Measurements from ENCODE around the gene THBS3.
"Not testable (repeated sequence)": the region's sequence is repeated elsewhere in the genome, so short reads cannot be mapped to it uniquely, and the experiment has no call there.

THBS3 gene

DNA sequence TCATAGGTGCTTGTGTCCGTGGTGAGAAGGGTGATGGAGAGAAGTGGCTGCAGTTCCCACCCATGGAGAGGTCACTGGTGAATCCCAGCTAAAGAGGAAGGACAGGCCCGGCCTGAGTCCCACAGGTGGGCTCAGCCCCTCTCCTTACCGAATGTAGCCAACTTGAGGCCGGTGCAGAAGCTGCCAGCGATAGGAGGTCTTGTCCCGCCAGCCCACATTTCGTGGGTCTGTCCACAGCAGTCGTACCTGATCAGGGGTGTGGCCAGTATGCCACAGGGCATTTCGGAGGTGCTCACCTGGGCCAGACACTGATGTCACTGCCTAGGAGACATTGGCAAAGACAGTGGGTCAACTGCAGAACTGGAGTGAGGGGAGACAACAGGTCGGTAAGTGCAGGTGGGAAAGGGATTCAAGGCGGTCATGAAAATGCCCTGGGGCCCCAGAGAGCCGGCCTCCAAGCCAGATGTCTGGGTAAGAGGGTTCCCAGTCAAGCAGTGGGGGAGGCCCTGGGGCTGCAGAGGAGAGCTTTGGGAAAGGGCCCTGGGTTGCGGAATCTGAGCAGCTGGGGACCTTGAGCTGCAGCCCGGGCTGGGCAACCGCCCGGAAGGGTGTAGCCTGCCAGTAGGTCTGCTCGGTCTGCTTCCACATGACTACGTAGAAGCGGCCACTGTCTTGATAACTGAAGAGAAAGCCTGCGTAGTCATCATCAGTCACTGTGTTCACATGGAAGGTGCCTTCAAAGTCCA, 10.6 kb downstream of the THBS3 start:
- Histone ChIP-seq H3K9ac (ENCODE audit: low read depth, low read length, poor library complexity, severe bottlenecking) (no peak overlapping the region), H3K79me2 (ENCODE audit: insufficient read depth, low read length) (no peaks in the 10 kb centered on the region), H3F3A (ENCODE audit: low read depth) (no peaks in the 10 kb centered on the region), H3K4me3 (ENCODE audit: low read length, poor library complexity, severe bottlenecking) (no peak overlapping the region), H3K9me2 (replicated peaks; ENCODE audit: low read depth, low read length) (no peaks in the 10 kb centered on the region), H3K27me3 (ENCODE audit: insufficient read depth, low read length, poor library complexity, severe bottlenecking) (no peaks in the 10 kb centered on the region), H3K36me3 (ENCODE audit: insufficient read depth, low read length) (no peaks in the 10 kb centered on the region), H3K4me2 (ENCODE audit: low read depth, low read length, poor library complexity, severe bottlenecking) (no peak overlapping the region), H2AFZ (ENCODE audit: low read length) (no peak overlapping the region), H3K9me3 (ENCODE audit: insufficient read depth, low read depth, low read length) (no peaks in the 10 kb centered on the region), H4K20me1 (ENCODE audit: insufficient read depth, low read length, poor library complexity, severe bottlenecking) (no peaks in the 10 kb centered on the region), H3K4me1 (ENCODE audit: insufficient read depth, low read length, poor library complexity, severe bottlenecking) (peaks cover 16% of the 10 kb centered on the region)
- TF ChIP-seq, protein P1, sequence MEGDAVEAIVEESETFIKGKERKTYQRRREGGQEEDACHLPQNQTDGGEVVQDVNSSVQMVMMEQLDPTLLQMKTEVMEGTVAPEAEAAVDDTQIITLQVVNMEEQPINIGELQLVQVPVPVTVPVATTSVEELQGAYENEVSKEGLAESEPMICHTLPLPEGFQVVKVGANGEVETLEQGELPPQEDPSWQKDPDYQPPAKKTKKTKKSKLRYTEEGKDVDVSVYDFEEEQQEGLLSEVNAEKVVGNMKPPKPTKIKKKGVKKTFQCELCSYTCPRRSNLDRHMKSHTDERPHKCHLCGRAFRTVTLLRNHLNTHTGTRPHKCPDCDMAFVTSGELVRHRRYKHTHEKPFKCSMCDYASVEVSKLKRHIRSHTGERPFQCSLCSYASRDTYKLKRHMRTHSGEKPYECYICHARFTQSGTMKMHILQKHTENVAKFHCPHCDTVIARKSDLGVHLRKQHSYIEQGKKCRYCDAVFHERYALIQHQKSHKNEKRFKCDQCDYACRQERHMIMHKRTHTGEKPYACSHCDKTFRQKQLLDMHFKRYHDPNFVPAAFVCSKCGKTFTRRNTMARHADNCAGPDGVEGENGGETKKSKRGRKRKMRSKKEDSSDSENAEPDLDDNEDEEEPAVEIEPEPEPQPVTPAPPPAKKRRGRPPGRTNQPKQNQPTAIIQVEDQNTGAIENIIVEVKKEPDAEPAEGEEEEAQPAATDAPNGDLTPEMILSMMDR (conservative IDR thresholded peaks at IDR 0.05; ENCODE audit: low read length) = no peak
- no peak for TF ChIP-seq EZH2phosphoT487 (IDR thresholded peaks at IDR 0.05; ENCODE audit: borderline replicate concordance)

DNA sequence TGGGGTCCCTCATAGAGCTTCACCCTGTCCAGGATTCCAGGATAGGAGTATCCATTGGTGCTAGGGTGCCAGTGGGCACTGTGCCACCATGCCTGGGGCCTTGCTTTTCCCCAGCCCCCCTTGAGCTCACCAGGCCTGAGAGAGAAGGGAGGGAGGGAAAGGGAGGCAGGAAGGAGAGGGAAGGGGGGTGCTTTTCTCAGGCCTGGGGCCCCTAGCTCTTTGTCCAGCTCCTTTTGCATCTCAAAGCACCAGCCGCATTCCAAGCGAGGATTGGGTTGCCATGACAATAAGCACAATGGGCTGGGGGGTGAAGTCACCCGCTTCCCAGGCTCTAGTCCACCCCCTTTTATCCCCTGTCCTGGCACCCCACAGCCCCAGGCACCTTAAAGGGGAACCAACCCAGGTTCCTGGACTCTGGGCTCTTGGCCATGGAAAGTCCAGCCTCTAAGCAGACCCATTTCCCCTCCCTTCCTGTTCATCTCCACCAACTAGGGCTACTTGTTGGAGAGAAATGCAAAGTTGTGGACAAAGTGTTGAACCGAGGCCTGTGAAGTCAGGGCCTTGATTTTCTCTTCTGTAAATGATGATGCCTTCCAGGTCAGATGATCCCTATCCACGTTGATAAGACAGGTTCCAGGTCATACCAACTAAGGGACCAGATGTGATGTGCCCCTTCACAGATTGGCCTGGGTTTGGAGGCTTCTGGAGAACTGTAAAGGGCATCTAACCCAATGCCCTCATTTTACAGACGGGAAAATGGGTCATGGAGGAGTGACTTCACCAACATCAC, 11.4 kb downstream of the THBS3 start:
- Histone ChIP-seq H3K4me1 (ENCODE audit: insufficient read depth, low read length, poor library complexity, severe bottlenecking) (peaks cover 16% of the 10 kb centered on the region), H3F3A (ENCODE audit: low read depth) (no peaks in the 10 kb centered on the region), H3K27me3 (ENCODE audit: insufficient read depth, low read length, poor library complexity, severe bottlenecking) (no peaks in the 10 kb centered on the region), H3K4me2 (ENCODE audit: low read depth, low read length, poor library complexity, severe bottlenecking) (no peak overlapping the region), H3K9me3 (ENCODE audit: insufficient read depth, low read depth, low read length) (no peaks in the 10 kb centered on the region), H3K4me3 (ENCODE audit: low read length, poor library complexity, severe bottlenecking) (no peak overlapping the region), H3K79me2 (ENCODE audit: insufficient read depth, low read length) (no peaks in the 10 kb centered on the region), H4K20me1 (ENCODE audit: insufficient read depth, low read length, poor library complexity, severe bottlenecking) (no peaks in the 10 kb centered on the region), H3K9me2 (replicated peaks; ENCODE audit: low read depth, low read length) (no peaks in the 10 kb centered on the region), H3K36me3 (ENCODE audit: insufficient read depth, low read length) (no peaks in the 10 kb centered on the region), H3K9ac (ENCODE audit: low read depth, low read length, poor library complexity, severe bottlenecking) (no peak overlapping the region), H2AFZ (ENCODE audit: low read length) (no peak overlapping the region)
- no peak for TF ChIP-seq EZH2phosphoT487 (IDR thresholded peaks at IDR 0.05; ENCODE audit: borderline replicate concordance)
- TF ChIP-seq, protein P1 (conservative IDR thresholded peaks at IDR 0.05; ENCODE audit: low read length) = no peak

DNA sequence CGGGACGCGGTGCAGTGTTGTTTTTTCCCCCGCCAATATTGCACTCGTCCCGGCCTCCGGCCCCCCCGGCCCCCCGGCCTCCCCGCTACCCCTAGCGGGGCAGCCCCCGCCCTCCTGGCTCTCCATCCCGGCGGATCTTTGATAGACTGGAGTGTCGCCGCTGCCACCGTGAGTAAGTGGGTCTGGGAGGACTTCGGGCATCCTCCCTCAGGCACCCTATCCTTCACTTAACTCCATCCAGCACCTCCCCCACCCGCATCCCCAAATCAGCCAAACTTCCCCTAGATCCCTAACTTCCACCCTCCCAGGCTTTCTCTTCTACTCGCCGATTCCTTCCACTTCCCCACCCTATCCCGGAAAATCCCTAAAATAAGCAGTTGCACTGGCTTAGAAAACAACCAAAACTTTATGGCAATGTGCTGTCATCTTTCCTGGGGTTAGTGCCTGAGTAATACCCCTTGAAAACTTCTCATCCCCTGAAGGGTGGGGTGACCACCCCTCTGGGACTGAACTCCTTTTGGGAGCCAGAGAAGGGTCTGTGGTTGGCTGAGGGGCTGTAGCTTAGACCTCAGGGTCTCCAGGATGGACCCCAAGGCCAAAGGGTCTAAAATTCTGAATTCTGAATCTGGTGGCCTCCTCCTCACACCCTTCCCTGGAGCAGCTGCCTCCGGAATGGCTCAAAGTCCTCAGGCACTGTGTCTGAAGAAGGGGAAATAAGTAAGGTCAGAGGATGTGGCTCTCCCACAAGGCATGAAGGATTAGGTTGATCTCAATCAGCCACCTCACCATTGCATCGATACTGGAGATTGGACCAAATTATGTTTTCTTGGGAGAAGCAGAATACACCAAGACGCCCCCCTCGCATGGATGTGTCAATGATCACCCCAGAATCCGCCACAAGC, 12.2 kb downstream of the THBS3 start:
- peak overlapping the region; percentile 74 for H3K4me3 ChIP-seq (ENCODE audit: low read length, poor library complexity, severe bottlenecking)
- no peaks in the 10 kb centered on the region for H4K20me1 ChIP-seq (ENCODE audit: insufficient read depth, low read length, poor library complexity, severe bottlenecking)
- no peaks in the 10 kb centered on the region for H3K9me2 ChIP-seq (replicated peaks; ENCODE audit: low read depth, low read length)
- no peaks in the 10 kb centered on the region for H3K9me3 ChIP-seq (ENCODE audit: insufficient read depth, low read depth, low read length)
- no peak overlapping the region for H2AFZ ChIP-seq (ENCODE audit: low read length)
- H3K4me2 ChIP-seq (ENCODE audit: low read depth, low read length, poor library complexity, severe bottlenecking) = peak overlapping the region; percentile 93
- H3K79me2 ChIP-seq (ENCODE audit: insufficient read depth, low read length) = no peaks in the 10 kb centered on the region
- H3K9ac ChIP-seq (ENCODE audit: low read depth, low read length, poor library complexity, severe bottlenecking) = no peak overlapping the region
- H3K4me1 ChIP-seq (ENCODE audit: insufficient read depth, low read length, poor library complexity, severe bottlenecking) = peaks cover 16% of the 10 kb centered on the region
- H3F3A ChIP-seq (ENCODE audit: low read depth) = no peaks in the 10 kb centered on the region
- no peak for TF ChIP-seq EZH2phosphoT487 (IDR thresholded peaks at IDR 0.05; ENCODE audit: borderline replicate concordance)
- H3K27me3 ChIP-seq (ENCODE audit: insufficient read depth, low read length, poor library complexity, severe bottlenecking) = no peaks in the 10 kb centered on the region
- no peaks in the 10 kb centered on the region for H3K36me3 ChIP-seq (ENCODE audit: insufficient read depth, low read length)

DNA sequence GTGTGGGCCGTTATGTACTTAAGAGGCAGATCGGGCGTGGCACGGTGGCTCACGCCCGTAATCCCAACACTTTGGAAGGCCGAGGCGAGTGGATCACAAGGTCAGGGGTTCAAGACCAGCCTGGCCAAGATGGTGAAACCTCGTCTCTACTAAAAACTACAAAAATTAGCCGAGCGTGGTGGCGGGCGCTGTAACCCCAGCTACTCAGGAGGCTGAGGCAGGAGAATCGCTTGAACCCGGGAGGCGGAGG, 13.8 kb downstream of the THBS3 start:
- not testable (repeated sequence) for H3K79me2 ChIP-seq (ENCODE audit: insufficient read depth, low read length); H4K20me1 ChIP-seq (ENCODE audit: insufficient read depth, low read length, poor library complexity, severe bottlenecking); H3K9me3 ChIP-seq (ENCODE audit: insufficient read depth, low read depth, low read length); H3K36me3 ChIP-seq (ENCODE audit: insufficient read depth, low read length); H3K9me2 ChIP-seq (replicated peaks; ENCODE audit: low read depth, low read length); H3K27me3 ChIP-seq (ENCODE audit: insufficient read depth, low read length, poor library complexity, severe bottlenecking); H3F3A ChIP-seq (ENCODE audit: low read depth)
- H3K9ac ChIP-seq (ENCODE audit: low read depth, low read length, poor library complexity, severe bottlenecking) = peak overlapping the region; percentile 74
- peak overlapping the region; percentile 93 for H3K4me2 ChIP-seq (ENCODE audit: low read depth, low read length, poor library complexity, severe bottlenecking)
- H2AFZ ChIP-seq (ENCODE audit: low read length) = peak overlapping the region; percentile 96
- peaks cover 16% of the 10 kb centered on the region for H3K4me1 ChIP-seq (ENCODE audit: insufficient read depth, low read length, poor library complexity, severe bottlenecking)
- peak overlapping the region; percentile 74 for H3K4me3 ChIP-seq (ENCODE audit: low read length, poor library complexity, severe bottlenecking)

All from Loucy (cell line).